Keratinocyte (primary cell): Measurements from ENCODE around the gene B9D2. TPM values are rescaled to one million over a fixed set of nuclear protein-coding genes. Genes with fewer than 3 reads are reported as not detected.

Experiments used
- DNase-seq: peaks from one replicate; pipeline ENCODE4 v3.0.0-alpha.2; 2011; ENCODE audit warnings: low read depth, missing footprints, low spot score
- FAIRE-seq: peaks from 2 replicates; lab custom pipeline; 2011; peaks lifted over from hg19 to GRCh38; lab: Jason Lieb, UNC
- H2AFZ ChIP-seq: 2 replicates; pipeline ENCODE4 v1.6.0; 2012; ENCODE audit warnings: low read length, control low read depth, inconsistent platforms; ENCODE audit not compliant: control insufficient read depth
- H3K27ac ChIP-seq: 2 replicates; pipeline ENCODE4 v1.5.1; 2011; ENCODE audit warnings: low read length; ENCODE audit not compliant: control insufficient read depth, insufficient read depth
- H3K27me3 ChIP-seq: 3 replicates; pipeline ENCODE4 v1.6.0; 2011; ENCODE audit warnings: low read length; ENCODE audit not compliant: control insufficient read depth, insufficient read depth; ENCODE audit errors: extremely low read depth
- H3K36me3 ChIP-seq, 2 experiments: 2 replicates in 1 of 2; 3 replicates in 1 of 2; pipeline ENCODE4 v1.5.1; 2011; ENCODE audit warnings: low read length in 2 of 2, mild to moderate bottlenecking in 1 of 2; ENCODE audit not compliant: control insufficient read depth in 2 of 2, insufficient read depth in 2 of 2; ENCODE audit errors: extremely low read depth in 1 of 2
- H3K4me1 ChIP-seq: 3 replicates; pipeline ENCODE4 v1.5.1; 2011; ENCODE audit warnings: low read length; ENCODE audit not compliant: control insufficient read depth, insufficient read depth; ENCODE audit errors: extremely low read depth
- H3K4me2 ChIP-seq: 3 replicates; pipeline ENCODE4 v1.6.0; 2011; ENCODE audit warnings: low read depth, low read length; ENCODE audit not compliant: control insufficient read depth, insufficient read depth; ENCODE audit errors: extremely low read depth
- H3K4me3 ChIP-seq, 3 experiments: fragments of 200-600 bp in 1 of 3; sonication (generic) in 1 of 3; 2 replicates in 2 of 3; 3 replicates in 1 of 3; pipeline ENCODE4 v1.5.1; 2011 to 2016; ENCODE audit warnings: low read length in 3 of 3, mild to moderate bottlenecking in 3 of 3, control low read depth in 2 of 3, inconsistent platforms in 1 of 3, low read depth in 1 of 3, mixed read lengths in 1 of 3, mixed run types in 1 of 3, moderate library complexity in 1 of 3; ENCODE audit not compliant: control insufficient read depth in 2 of 3, insufficient read depth in 2 of 3; ENCODE audit errors: extremely low read depth in 1 of 3
- H3K79me2 ChIP-seq: 2 replicates; pipeline ENCODE4 v1.6.0; 2012; ENCODE audit warnings: low read length; ENCODE audit not compliant: control insufficient read depth, insufficient read depth
- H3K9ac ChIP-seq: 3 replicates; pipeline ENCODE4 v1.6.0; 2011; ENCODE audit warnings: low read length; ENCODE audit not compliant: control insufficient read depth, insufficient read depth; ENCODE audit errors: extremely low read depth
- H3K9me1 ChIP-seq: 3 replicates; pipeline ENCODE4 v1.6.0; 2011; ENCODE audit warnings: low read length; ENCODE audit not compliant: control insufficient read depth, insufficient read depth; ENCODE audit errors: extremely low read depth
- H3K9me3 ChIP-seq: 2 replicates; pipeline ENCODE4 v1.5.1; 2012; ENCODE audit warnings: low read depth, low read length; ENCODE audit not compliant: control insufficient read depth
- H4K20me1 ChIP-seq: 3 replicates; pipeline ENCODE4 v1.6.0; 2011; ENCODE audit warnings: low read length; ENCODE audit not compliant: control insufficient read depth, insufficient read depth; ENCODE audit errors: extremely low read depth
- CTCF ChIP-seq, 3 experiments: IDR thresholded peaks in 1 of 3; conservative IDR thresholded peaks in 1 of 3; optimal IDR thresholded peaks in 1 of 3; 2 replicates in 2 of 3; 3 replicates in 1 of 3; pipeline versions ENCODE3 to v1.5.1; 2011; ENCODE audit warnings: low read length in 3 of 3, mild to moderate bottlenecking in 3 of 3, moderate library complexity in 2 of 3, control low read depth in 1 of 3, inconsistent platforms in 1 of 3; ENCODE audit not compliant: insufficient read depth in 2 of 3; ENCODE audit errors: extremely low read depth in 1 of 3
- EZH2 ChIP-seq: IDR thresholded peaks from one replicate; pipeline ENCODE4 v1.6.1; 2012; ENCODE audit warnings: inconsistent platforms, mild to moderate bottlenecking, low read length, moderate library complexity
- dilution Hi-C: fragments of 300-500 bp; cut with MboI; formaldehyde crosslinking; loops from one replicate; pipeline ENCODE4 v1.7.0; 2020; ENCODE audit warnings: low sequenced_read_pairs; ENCODE audit not compliant: extremely low pct_ligation_motif_present
- polyA minus RNA-seq, 3 experiments: library from RNA; depleted of rRNA, polyadenylated mRNA; stranded (reverse); fragments of >200 nt; gene quantifications; 1 replicate in 1 of 3; 2 replicates in 1 of 3; 3 replicates in 1 of 3; pipeline ENCODE4 v1.2.3, GENCODE V29; 2011
- polyA plus RNA-seq, 5 experiments: library from polyadenylated mRNA; depleted of rRNA in 3 of 5; stranded (reverse) in 3 of 5; stranded (forward) in 1 of 5; unstranded in 1 of 5; fragments of >200 nt; gene quantifications; 1 replicate in 1 of 5; 2 replicates in 3 of 5; 3 replicates in 1 of 5; pipeline versions ENCODE4 v1.2.1 to v1.2.3, GENCODE V29; 2011 to 2012; ENCODE audit warnings: missing spikeins in 2 of 5, low read depth in 1 of 5, low replicate concordance in 1 of 5

B9D2 gene
- polyA plus RNA-seq: 2.8 to 3.4 TPM (median 3.0 TPM) in 3 replicates
- 0.59 TPM for polyA plus RNA-seq (2011; ENCODE audit: low read depth)
- 1.5 and 3.5 TPM in 2 replicates for polyA plus RNA-seq (2011; cell fraction: cytosol; rRNA removed)
- polyA plus RNA-seq (2011; cell fraction: nucleus; rRNA removed): 1.8 and 2.4 TPM in 2 replicates
- 2.8 and 4.8 TPM in 2 replicates for polyA plus RNA-seq (2012; ENCODE audit: low replicate concordance)
- polyA minus RNA-seq: 0.76 to 1.8 TPM (median 1.6 TPM) in 3 replicates
- polyA minus RNA-seq (2011; cell fraction: cytosol; rRNA and poly(A)+ RNA removed): 6.7 TPM
- polyA minus RNA-seq (2011; cell fraction: nucleus; rRNA and poly(A)+ RNA removed): 1.0 and 1.2 TPM in 2 replicates

- no peaks in the 10 kb centered on the region for H3K36me3 ChIP-seq
- H3K9me1 ChIP-seq: peaks cover 2% of the 10 kb centered on the region
- H2AFZ ChIP-seq: peak within 1 kb of the TSS; percentile 83
- peak within 1 kb of the TSS; percentile 82 for H3K27ac ChIP-seq
- peak within 1 kb of the TSS; percentile 91 for H3K4me2 ChIP-seq
- peak within 1 kb of the TSS; percentile 91 for H3K9ac ChIP-seq
- peaks cover 26% of the 10 kb centered on the region for H3K4me1 ChIP-seq
- no peaks in the 10 kb centered on the region for H3K27me3 ChIP-seq
- dilution Hi-C loops: no loop called here
- FAIRE-seq (peak; percentile 78), DNase-seq (peak; percentile 97)
- peak within 1 kb of the TSS; percentile 70 to 88 (median 74) for H3K4me3 ChIP-seq
- H4K20me1 ChIP-seq: no peaks in the 10 kb centered on the region
- H3K9me3 ChIP-seq: no peaks in the 10 kb centered on the region
- TF ChIP-seq EZH2 (no peak), CTCF (optimal IDR thresholded peaks at IDR 0.05 in 1 of 3, IDR thresholded peaks at IDR 0.05 in 1 of 3, conservative IDR thresholded peaks at IDR 0.05 in 1 of 3; ENCODE audit: extremely low read depth in 1 of 3, insufficient read depth in 2 of 3, low read length in 3 of 3) (no peak)
- H3K79me2 ChIP-seq: peaks cover 10% of the 10 kb centered on the region
Measured at GRCh38 chr19:41363753-41364523, at the start of gene B9D2. Gene B9D2, minus strand, starts transcription at chr19:41364149. Its CDS starts 630 bp downstream, at chr19:41363519.

GRCh38 chr19:41412953-41413352 lies 49.0 kb upstream of the B9D2 start:
- DNase-seq: no peak
- H3K36me3 ChIP-seq: peaks cover 0 to 5% of the 10 kb centered on the region in 2 experiments
- TF ChIP-seq CTCF (optimal IDR thresholded peaks at IDR 0.05 in 1 of 3, IDR thresholded peaks at IDR 0.05 in 1 of 3, conservative IDR thresholded peaks at IDR 0.05 in 1 of 3; ENCODE audit: extremely low read depth in 1 of 3, insufficient read depth in 2 of 3, low read length in 3 of 3) (no peak), EZH2 (no peak)
- H2AFZ ChIP-seq: no peak overlapping the region
- no peak overlapping the region for H3K9ac ChIP-seq
- no peaks in the 10 kb centered on the region for H4K20me1 ChIP-seq
- no peak overlapping the region for H3K4me2 ChIP-seq
- no peak for FAIRE-seq
- no peaks in the 10 kb centered on the region for H3K9me3 ChIP-seq
- H3K4me1 ChIP-seq: peaks cover 5% of the 10 kb centered on the region
- H3K9me1 ChIP-seq: no peaks in the 10 kb centered on the region
- H3K27ac ChIP-seq: no peak overlapping the region
- H3K79me2 ChIP-seq: no peaks in the 10 kb centered on the region
- dilution Hi-C loops: no loop called here
- no peak overlapping the region for H3K4me3 ChIP-seq
- H3K27me3 ChIP-seq: no peaks in the 10 kb centered on the region
